Suprapubic skin (tissue), 3 donors: ENCODE results near the gene GNAO1.

Experiments used
- CTCF ChIP-seq, 2 donors: fragments of 200-600 bp in 1 of 2; fragments of 450-650 bp in 1 of 2; sonication (generic) in 1 of 2; IDR thresholded peaks; one replicate each; pipeline ENCODE4 v1.5.1; 2016 to 2019; ENCODE audit warnings: antibody characterized with exemption in 2 of 2, mild to moderate bottlenecking in 1 of 2, moderate library complexity in 1 of 2
- POLR2AphosphoS5 ChIP-seq, 3 donors: sonication (generic); formaldehyde crosslinking; IDR thresholded peaks; one replicate each; pipeline ENCODE4 v1.6.1; 2017; ENCODE audit warnings: antibody characterized with exemption in 3 of 3

DNA sequence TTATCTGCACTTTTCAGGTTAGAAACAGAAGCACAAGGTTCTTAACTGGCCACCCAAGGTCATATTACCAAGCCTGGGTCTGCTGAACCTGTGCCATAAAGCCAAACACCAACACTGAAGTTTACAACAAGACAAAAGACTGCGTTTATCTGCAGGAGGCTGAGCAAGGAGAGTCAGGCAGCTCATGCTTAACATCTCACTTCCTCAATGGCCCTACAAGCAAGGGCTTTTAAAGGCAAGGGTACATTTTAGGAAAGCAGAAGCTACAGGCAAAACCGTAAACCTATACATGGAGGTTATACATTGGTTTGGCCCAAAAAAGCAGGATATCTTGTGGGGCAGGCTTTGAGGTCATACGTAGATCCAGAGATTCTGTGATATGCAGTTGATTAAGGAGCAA, 91.2 kb downstream of the GNAO1 start:
- no peak for TF ChIP-seq CTCF (IDR thresholded peaks at IDR 0.05)
- TF ChIP-seq POLR2AphosphoS5 (IDR thresholded peaks at IDR 0.05): no peak
